ENCODE results near the gene NATD1. TPM values are rescaled to one million over a fixed set of nuclear protein-coding genes. Genes with fewer than 3 reads are reported as not detected.

The NATD1 gene
- total RNA-seq, 1 donor from 2014 or later, result 4.2 TPM

GRCh38 chr17:21211825-21212479, 41.3 kb downstream of the NATD1 start:
- no peaks in the 10 kb centered on the region for H3K27me3 ChIP-seq
- DNase-seq (ENCODE audit: extremely low spot score in 2 of 2), result no peak
- intact Hi-C loops (cut with DNase I), result loop anchor here (10.0 kb wide), 2 partner anchors 47 to 87 kb away; partner anchors contain the start of gene DHRS7B
- H3K4me1 ChIP-seq, result peaks cover 67% of the 10 kb centered on the region
- peak overlapping the region in 1 of 2 donors; percentile 85 for H3K4me3 ChIP-seq
- H3K9me3 ChIP-seq, result no peaks in the 10 kb centered on the region
- H3K27ac ChIP-seq, result peak overlapping the region; percentile 5
- TF ChIP-seq CTCF (IDR thresholded peaks at IDR 0.05) (no peak), POLR2A (IDR thresholded peaks at IDR 0.05) (no peak), POLR2AphosphoS5 (IDR thresholded peaks at IDR 0.05; ENCODE audit: insufficient read depth in 1 of 2, low read depth in 1 of 2) (no peak)
- H3K36me3 ChIP-seq, result peaks cover 0 to 15% of the 10 kb centered on the region in 2 donors

GRCh38 chr17:21210411-21211076, 42.7 kb downstream of the NATD1 start:
- no peak overlapping the region for H3K27ac ChIP-seq
- no peaks in the 10 kb centered on the region for H3K9me3 ChIP-seq
- peaks cover 64% of the 10 kb centered on the region for H3K4me1 ChIP-seq
- no peak for TF ChIP-seq CTCF (IDR thresholded peaks at IDR 0.05)
- H3K4me3 ChIP-seq, result no peak overlapping the region
- no peaks in the 10 kb centered on the region for H3K27me3 ChIP-seq
- no peak for DNase-seq (ENCODE audit: extremely low spot score in 2 of 2)
- H3K36me3 ChIP-seq, result peaks cover 0 to 17% of the 10 kb centered on the region in 2 donors
- intact Hi-C loops (cut with DNase I), result loop anchor here (10.0 kb wide), 2 partner anchors 46 to 86 kb away; partner anchors contain the start of gene DHRS7B

GRCh38 chr17:21209511-21210175, 43.6 kb downstream of the NATD1 start:
- peaks cover 64% of the 10 kb centered on the region for H3K4me1 ChIP-seq
- H3K9me3 ChIP-seq, result no peaks in the 10 kb centered on the region
- no peaks in the 10 kb centered on the region for H3K27me3 ChIP-seq
- DNase-seq (ENCODE audit: extremely low spot score in 2 of 2), result no peak
- TF ChIP-seq POLR2AphosphoS5 (IDR thresholded peaks at IDR 0.05; ENCODE audit: insufficient read depth in 1 of 2, low read depth in 1 of 2) (no peak), CTCF (IDR thresholded peaks at IDR 0.05) (no peak), POLR2A (IDR thresholded peaks at IDR 0.05) (no peak)
- peak overlapping the region; percentile 34 for H3K27ac ChIP-seq
- intact Hi-C loops (cut with DNase I), result loop anchor here (10.0 kb wide), 2 partner anchors 45 to 85 kb away; partner anchors contain the start of gene DHRS7B
- H3K4me3 ChIP-seq, result no peak overlapping the region
- peaks cover 0 to 17% of the 10 kb centered on the region in 2 donors for H3K36me3 ChIP-seq

- TF ChIP-seq CTCF (IDR thresholded peaks at IDR 0.05) (no peak), POLR2AphosphoS5 (IDR thresholded peaks at IDR 0.05; ENCODE audit: insufficient read depth in 1 of 2, low read depth in 1 of 2) (no peak), POLR2A (IDR thresholded peaks at IDR 0.05) (no peak)
- no peak for DNase-seq (ENCODE audit: extremely low spot score in 2 of 2)
- no peak overlapping the region for H3K27ac ChIP-seq
- no peak overlapping the region for H3K4me3 ChIP-seq
- H3K9me3 ChIP-seq, result no peaks in the 10 kb centered on the region
- peaks cover 72% of the 10 kb centered on the region for H3K4me1 ChIP-seq
- H3K36me3 ChIP-seq, result peaks cover 0 to 17% of the 10 kb centered on the region in 2 donors
- intact Hi-C loops (cut with DNase I), result no loop called here
- H3K27me3 ChIP-seq, result no peaks in the 10 kb centered on the region
These were observed 44.9 kb downstream of the NATD1 start for GRCh38 chr17:21208352-21208751.
